Measurements from ENCODE around the gene TMPRSS13. TPM values are rescaled to one million over a fixed set of nuclear protein-coding genes. Genes with fewer than 3 reads are reported as not detected.
"Not testable (repeated sequence)": the region's sequence is repeated elsewhere in the genome, so short reads cannot be mapped to it uniquely, and the experiment has no call there.

TMPRSS13 gene
- total RNA-seq, 4 donors from 2014 or later: 0.27 to 0.79 TPM; not detected in 2

GRCh38 chr11:117930668-117931330, 1.6 kb upstream of the TMPRSS13 start:
- 69 to 91% methylated on average over 2 to 9 of the region's 9 CpGs for WGBS, 2 donors (ENCODE audit: low coverage in 1 of 2)
- TF ChIP-seq CTCF (IDR thresholded peaks at IDR 0.05) (no peak), POLR2A (IDR thresholded peaks at IDR 0.05) (no peak), POLR2AphosphoS5 (IDR thresholded peaks at IDR 0.05) (no peak), EP300 (IDR thresholded peaks at IDR 0.05; ENCODE audit: low read depth) (no peak)
- intact Hi-C loops (cut with DNase I; ENCODE audit: low total_unique reads) (loop anchor here (10.0 kb wide), 1 partner anchor 496 kb away; no protein-coding TSS in a partner anchor), in situ Hi-C loops (cut with MboI; ENCODE audit: low pct_ligation_motif_present in 1 of 4, low pct_unique_long_range_greater_than_20kb in 1 of 4, low sequenced_read_pairs in 3 of 4) (loop anchor here in 2 of 4 donors (25.0 kb wide), 1 partner anchor 493 kb away; no protein-coding TSS in a partner anchor)
- H3K27ac ChIP-seq: no peak overlapping the region
- H3K27me3 ChIP-seq: no peaks in the 10 kb centered on the region
- H3K9me3 ChIP-seq: no peaks in the 10 kb centered on the region
- no peaks in the 10 kb centered on the region for H3K36me3 ChIP-seq
- DNase-seq: no peak
- peaks cover 0 to 17% (median 9%) of the 10 kb centered on the region in 4 donors for H3K4me1 ChIP-seq
- H3K4me3 ChIP-seq: no peak overlapping the region

- H3K4me3 ChIP-seq: no peak overlapping the region
- no peak overlapping the region for H3K27ac ChIP-seq
- intact Hi-C loops (cut with DNase I; ENCODE audit: low total_unique reads): loop anchor here (10.0 kb wide), 1 partner anchor 495 kb away; no protein-coding TSS in a partner anchor
- no peak for DNase-seq
- no peaks in the 10 kb centered on the region for H3K9me3 ChIP-seq
- H3K36me3 ChIP-seq: no peaks in the 10 kb centered on the region
- in situ Hi-C loops (cut with MboI; ENCODE audit: low pct_ligation_motif_present in 1 of 4, low pct_unique_long_range_greater_than_20kb in 1 of 4, low sequenced_read_pairs in 3 of 4): loop anchor here in 2 of 4 donors (25.0 kb wide), 1 partner anchor 493 kb away; no protein-coding TSS in a partner anchor
- TF ChIP-seq EP300 (IDR thresholded peaks at IDR 0.05; ENCODE audit: low read depth) (no peak), POLR2A (IDR thresholded peaks at IDR 0.05) (no peak), CTCF (IDR thresholded peaks at IDR 0.05) (no peak), POLR2AphosphoS5 (IDR thresholded peaks at IDR 0.05) (no peak)
- H3K27me3 ChIP-seq: no peaks in the 10 kb centered on the region
- 73 to 78% methylated on average over 6 to 7 of the region's 7 CpGs for WGBS, 2 donors (ENCODE audit: low coverage in 1 of 2)
- peaks cover 0 to 17% (median 9%) of the 10 kb centered on the region in 4 donors for H3K4me1 ChIP-seq
These were observed 841 bp upstream of the TMPRSS13 start for GRCh38 chr11:117929916-117930570.

- H3K27ac ChIP-seq: no peak overlapping the region
- TF ChIP-seq POLR2AphosphoS5 (IDR thresholded peaks at IDR 0.05): no peak
- DNase-seq: no peak
- no peaks in the 10 kb centered on the region for H3K36me3 ChIP-seq
- WGBS, 2 donors (ENCODE audit: low coverage in 1 of 2): 40 to 45% methylated on average over 1 to 6 of the region's 6 CpGs
- H3K4me3 ChIP-seq: no peak overlapping the region
- intact Hi-C loops (cut with DNase I; ENCODE audit: low total_unique reads) (no loop called here), in situ Hi-C loops (cut with MboI; ENCODE audit: low pct_ligation_motif_present in 1 of 4, low pct_unique_long_range_greater_than_20kb in 1 of 4, low sequenced_read_pairs in 3 of 4) (loop anchor here in 2 of 4 donors (25.0 kb wide), 1 partner anchor 491 kb away; no protein-coding TSS in a partner anchor)
- no peaks in the 10 kb centered on the region for H3K27me3 ChIP-seq
- H3K9me3 ChIP-seq: no peaks in the 10 kb centered on the region
- peaks cover 0 to 17% (median 9%) of the 10 kb centered on the region in 4 donors for H3K4me1 ChIP-seq
These were observed 608 bp downstream of the TMPRSS13 start for GRCh38 chr11:117928446-117929141.

- 96% methylated on average over 3 of the region's 3 CpGs; no CpG with 5 or more reads in 1 of the 2 donors for WGBS, 2 donors (ENCODE audit: low coverage in 1 of 2)
- no peaks in the 10 kb centered on the region for H3K9me3 ChIP-seq
- intact Hi-C loops (cut with DNase I; ENCODE audit: low total_unique reads): no loop called here
- no peaks in the 10 kb centered on the region for H3K36me3 ChIP-seq
- no peak overlapping the region for H3K27ac ChIP-seq
- peaks cover 0 to 17% (median 9%) of the 10 kb centered on the region in 4 donors for H3K4me1 ChIP-seq
- no peaks in the 10 kb centered on the region for H3K27me3 ChIP-seq
- no peak overlapping the region for H3K4me3 ChIP-seq
- no peak for DNase-seq
- in situ Hi-C loops (cut with MboI; ENCODE audit: low pct_ligation_motif_present in 1 of 4, low pct_unique_long_range_greater_than_20kb in 1 of 4, low sequenced_read_pairs in 3 of 4): loop anchor here in 2 of 4 donors (25.0 kb wide), 1 partner anchor 491 kb away; no protein-coding TSS in a partner anchor
- TF ChIP-seq POLR2AphosphoS5 (IDR thresholded peaks at IDR 0.05): no peak
- no peak for TF ChIP-seq CTCF (IDR thresholded peaks at IDR 0.05)
- TF ChIP-seq POLR2A (IDR thresholded peaks at IDR 0.05): no peak
- no peak for TF ChIP-seq EP300 (IDR thresholded peaks at IDR 0.05; ENCODE audit: low read depth)
These were observed 1.3 kb downstream of the TMPRSS13 start for GRCh38 chr11:117927926-117928325.

GRCh38 chr11:117926166-117926565, 3.0 kb downstream of the TMPRSS13 start:
- WGBS, 2 donors (ENCODE audit: low coverage in 1 of 2): 76% methylated on average over 7 of the region's 7 CpGs; no CpG with 5 or more reads in 1 of the 2 donors
- H3K4me3 ChIP-seq; H3K9me3 ChIP-seq; H3K36me3 ChIP-seq; H3K27me3 ChIP-seq; H3K27ac ChIP-seq; intact Hi-C loops (cut with DNase I; ENCODE audit: low total_unique reads); DNase-seq: not testable (repeated sequence)
- peaks cover 0 to 17% (median 9%) of the 10 kb centered on the region in 4 donors for H3K4me1 ChIP-seq
- in situ Hi-C loops (cut with MboI; ENCODE audit: low pct_ligation_motif_present in 1 of 4, low pct_unique_long_range_greater_than_20kb in 1 of 4, low sequenced_read_pairs in 3 of 4): loop anchor here in 2 of 4 donors (25.0 kb wide), 1 partner anchor 489 kb away; no protein-coding TSS in a partner anchor

Measured in transverse colon (tissue), 4 donors.